ENCODE measurements around the gene WFDC10A.
"Not testable (repeated sequence)": the region's sequence is repeated elsewhere in the genome, so short reads cannot be mapped to it uniquely, and the experiment has no call there.

WFDC10A gene

DNA sequence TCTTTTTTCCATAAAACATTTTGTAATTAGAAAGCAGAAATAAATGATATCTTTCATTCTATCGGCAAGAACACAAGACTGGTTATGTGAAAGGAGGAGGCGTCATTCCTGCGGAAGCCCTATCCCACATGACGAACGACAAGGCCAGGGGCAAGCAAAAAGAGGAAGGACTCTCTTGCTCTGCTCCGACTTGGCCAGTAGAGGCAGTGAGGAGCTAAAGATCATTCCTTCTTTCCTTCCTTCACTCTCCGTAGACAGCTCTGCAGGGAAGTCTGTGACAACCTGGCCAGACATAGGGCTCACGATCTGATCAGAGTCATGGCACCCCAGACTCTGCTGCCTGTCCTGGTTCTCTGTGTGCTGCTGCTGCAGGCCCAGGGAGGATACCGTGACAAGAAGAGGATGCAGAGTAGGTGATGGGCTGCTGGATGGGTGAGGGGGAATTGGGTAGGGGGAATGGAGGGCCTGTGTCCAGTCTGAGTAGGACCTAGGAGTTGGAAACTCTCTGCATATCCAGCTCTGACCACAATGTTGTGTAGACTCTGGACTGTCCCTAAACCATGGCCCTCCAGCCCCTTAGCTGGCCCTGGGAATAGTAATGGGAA is at the start of gene WFDC10A:
Gene WFDC10A, plus strand, starts transcription at position 244 of the 605 bp plus-strand sequence. Its CDS starts 75 bp downstream, at position 319.
- no peaks in the 10 kb centered on the region for H3K36me3 ChIP-seq (ENCODE audit: insufficient read depth, low read length)
- no peak within 1 kb of the TSS for H2AFZ ChIP-seq (ENCODE audit: low read depth, low read length)
- no peak within 1 kb of the TSS for H3K4me3 ChIP-seq (ENCODE audit: low read length)
- peaks cover 14% of the 10 kb centered on the region for H3K27me3 ChIP-seq (ENCODE audit: insufficient read depth, low read length)
- H3K4me1 ChIP-seq (ENCODE audit: insufficient read depth, low read length) = no peaks in the 10 kb centered on the region
- H3K9me3 ChIP-seq (ENCODE audit: low read length) = no peaks in the 10 kb centered on the region

- H3K36me3 ChIP-seq (ENCODE audit: insufficient read depth, low read length) = no peaks in the 10 kb centered on the region
- no peak overlapping the region for H2AFZ ChIP-seq (ENCODE audit: low read depth, low read length)
- no peaks in the 10 kb centered on the region for H3K27me3 ChIP-seq (ENCODE audit: insufficient read depth, low read length)
- H3K4me1 ChIP-seq (ENCODE audit: insufficient read depth, low read length) = peaks cover 23% of the 10 kb centered on the region
- H3K9me3 ChIP-seq (ENCODE audit: low read length) = no peaks in the 10 kb centered on the region
- H3K4me3 ChIP-seq (ENCODE audit: low read length) = no peak overlapping the region
Measured at GRCh38 chr20:45581702-45582101, 47.8 kb upstream of the WFDC10A start.

- Histone ChIP-seq H3K4me3 (ENCODE audit: low read length) (no peak overlapping the region), H3K36me3 (ENCODE audit: insufficient read depth, low read length) (no peaks in the 10 kb centered on the region), H3K27me3 (ENCODE audit: insufficient read depth, low read length) (no peaks in the 10 kb centered on the region), H3K9me3 (ENCODE audit: low read length) (no peaks in the 10 kb centered on the region), H2AFZ (ENCODE audit: low read depth, low read length) (no peak overlapping the region), H3K4me1 (ENCODE audit: insufficient read depth, low read length) (peaks cover 8% of the 10 kb centered on the region)
Measured at GRCh38 chr20:45583502-45583901, 46.0 kb upstream of the WFDC10A start.

DNA sequence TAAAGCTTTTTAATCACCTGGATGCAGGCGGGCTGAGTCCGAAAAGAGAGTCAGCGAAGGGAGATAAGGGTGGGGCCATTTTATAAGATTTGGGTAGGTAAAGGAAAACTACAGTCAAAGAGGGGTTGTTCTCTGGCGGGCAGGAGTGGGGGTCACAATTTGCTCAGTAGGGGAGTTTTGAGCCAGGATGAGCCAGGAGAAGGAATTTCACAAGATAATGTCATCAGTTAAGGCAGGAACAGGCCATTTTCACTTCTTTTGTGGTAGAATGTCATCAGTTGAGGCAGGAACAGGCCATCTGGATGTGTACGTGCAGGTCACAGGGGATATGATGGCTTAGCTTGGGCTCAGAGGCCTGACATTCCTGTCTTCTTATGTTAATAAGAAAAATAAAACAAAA is 45.2 kb upstream of the WFDC10A start:
- H3K4me1 ChIP-seq (ENCODE audit: insufficient read depth, low read length); H2AFZ ChIP-seq (ENCODE audit: low read depth, low read length); H3K4me3 ChIP-seq (ENCODE audit: low read length); H3K9me3 ChIP-seq (ENCODE audit: low read length); H3K36me3 ChIP-seq (ENCODE audit: insufficient read depth, low read length); H3K27me3 ChIP-seq (ENCODE audit: insufficient read depth, low read length): not testable (repeated sequence)

DNA sequence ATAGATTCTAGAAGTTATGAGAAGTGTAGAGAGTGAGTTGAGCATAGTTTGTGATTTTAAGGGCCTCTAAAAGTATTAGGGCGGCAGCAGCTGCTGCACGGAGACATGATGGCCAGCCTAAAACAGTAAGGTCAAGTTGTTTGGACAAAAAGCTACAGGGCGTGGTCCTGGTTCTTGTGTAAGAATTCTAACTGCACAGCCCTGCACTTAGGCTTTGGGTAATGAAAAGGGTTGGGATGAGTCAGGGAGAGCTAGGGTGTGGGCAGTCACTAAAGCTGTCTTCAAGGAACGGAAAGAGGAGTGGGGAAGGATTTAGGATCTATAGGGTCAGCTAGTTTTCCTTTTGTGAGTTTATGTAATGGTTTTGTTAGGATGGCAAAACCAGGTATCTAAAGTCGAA is 43.6 kb upstream of the WFDC10A start:
- H3K4me1 ChIP-seq (ENCODE audit: insufficient read depth, low read length); H3K27me3 ChIP-seq (ENCODE audit: insufficient read depth, low read length); H2AFZ ChIP-seq (ENCODE audit: low read depth, low read length); H3K9me3 ChIP-seq (ENCODE audit: low read length); H3K4me3 ChIP-seq (ENCODE audit: low read length); H3K36me3 ChIP-seq (ENCODE audit: insufficient read depth, low read length): not testable (repeated sequence)

DNA sequence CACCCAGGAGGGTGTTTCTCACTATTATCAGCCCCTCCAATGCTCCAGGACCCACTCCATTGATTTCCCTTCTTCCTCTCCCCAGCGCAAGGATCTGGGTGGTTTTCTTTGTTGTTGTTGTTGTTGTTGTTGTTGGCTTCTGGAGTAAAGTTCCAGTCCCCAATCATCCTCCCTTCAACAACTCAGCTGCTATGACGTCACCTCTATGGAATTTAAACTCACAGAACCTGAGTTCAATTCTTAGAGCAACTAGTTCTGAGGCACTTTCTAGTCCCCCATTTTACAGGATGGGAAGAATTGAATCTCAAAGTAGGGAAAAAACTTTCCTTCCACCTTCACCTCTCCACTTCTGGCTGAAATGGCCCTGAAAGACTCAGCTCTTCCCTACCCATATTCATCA is 40.7 kb upstream of the WFDC10A start:
- Histone ChIP-seq H3K36me3 (ENCODE audit: insufficient read depth, low read length) (no peaks in the 10 kb centered on the region), H3K4me1 (ENCODE audit: insufficient read depth, low read length) (no peaks in the 10 kb centered on the region), H2AFZ (ENCODE audit: low read depth, low read length) (no peak overlapping the region), H3K27me3 (ENCODE audit: insufficient read depth, low read length) (no peaks in the 10 kb centered on the region), H3K9me3 (ENCODE audit: low read length) (no peaks in the 10 kb centered on the region), H3K4me3 (ENCODE audit: low read length) (no peak overlapping the region)

DNA sequence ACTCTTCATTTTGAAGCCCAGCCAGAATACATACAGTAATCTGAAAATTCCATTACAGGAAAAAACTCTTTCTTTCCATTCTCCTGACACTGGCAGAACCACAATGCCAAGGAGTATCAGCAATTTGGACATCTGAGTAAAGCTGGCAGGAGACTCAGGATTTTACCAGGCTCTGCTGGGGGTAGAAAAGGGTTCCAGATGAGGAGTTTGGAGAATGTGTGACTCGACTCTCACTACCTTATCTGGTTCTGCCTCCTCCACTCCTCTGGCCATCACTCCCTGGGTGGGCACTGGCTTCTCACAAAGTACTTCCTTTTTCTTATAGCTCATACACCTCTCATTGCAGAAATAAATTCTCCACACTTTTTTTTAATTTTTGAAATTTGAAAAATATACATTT is 39.8 kb upstream of the WFDC10A start:
- no peaks in the 10 kb centered on the region for H3K27me3 ChIP-seq (ENCODE audit: insufficient read depth, low read length)
- H3K4me1 ChIP-seq (ENCODE audit: insufficient read depth, low read length) = no peaks in the 10 kb centered on the region
- H3K9me3 ChIP-seq (ENCODE audit: low read length) = no peaks in the 10 kb centered on the region
- H3K4me3 ChIP-seq (ENCODE audit: low read length) = no peak overlapping the region
- H2AFZ ChIP-seq (ENCODE audit: low read depth, low read length) = no peak overlapping the region
- no peaks in the 10 kb centered on the region for H3K36me3 ChIP-seq (ENCODE audit: insufficient read depth, low read length)

- no peak overlapping the region for H2AFZ ChIP-seq (ENCODE audit: low read depth, low read length)
- H3K36me3 ChIP-seq (ENCODE audit: insufficient read depth, low read length) = no peaks in the 10 kb centered on the region
Measured at GRCh38 chr20:45592574-45593189, 36.9 kb upstream of the WFDC10A start.

DNA sequence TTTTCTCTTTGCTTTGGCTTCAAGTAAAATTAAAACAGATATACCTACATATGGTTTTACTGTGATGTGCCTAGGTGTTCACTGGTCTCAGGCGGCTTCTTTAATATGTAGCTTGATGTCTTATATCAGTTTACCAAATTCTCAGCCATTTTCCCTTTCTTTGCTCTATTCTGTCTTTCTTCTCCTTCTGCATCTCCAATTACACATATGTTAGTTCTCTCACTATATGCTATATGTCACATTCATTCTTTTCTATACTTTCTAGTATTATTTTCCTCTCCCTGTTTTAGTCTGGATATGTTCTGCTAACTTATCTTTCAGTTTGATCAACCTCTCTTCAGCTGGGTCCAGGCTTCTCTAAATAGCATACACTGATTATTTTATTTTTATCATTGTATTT is 36.0 kb upstream of the WFDC10A start:
- H3K36me3 ChIP-seq (ENCODE audit: insufficient read depth, low read length) = no peaks in the 10 kb centered on the region
- H3K9me3 ChIP-seq (ENCODE audit: low read length) = no peaks in the 10 kb centered on the region
- no peak overlapping the region for H2AFZ ChIP-seq (ENCODE audit: low read depth, low read length)
- peaks cover 5% of the 10 kb centered on the region for H3K27me3 ChIP-seq (ENCODE audit: insufficient read depth, low read length)
- no peaks in the 10 kb centered on the region for H3K4me1 ChIP-seq (ENCODE audit: insufficient read depth, low read length)
- no peak overlapping the region for H3K4me3 ChIP-seq (ENCODE audit: low read length)

More at GRCh38 chr20:45592574-45593189, 36.9 kb upstream of the WFDC10A start:
- Histone ChIP-seq H3K4me3 (ENCODE audit: low read length) (no peak overlapping the region), H3K27me3 (ENCODE audit: insufficient read depth, low read length) (no peaks in the 10 kb centered on the region), H3K9me3 (ENCODE audit: low read length) (no peaks in the 10 kb centered on the region), H3K4me1 (ENCODE audit: insufficient read depth, low read length) (no peaks in the 10 kb centered on the region)

- no peaks in the 10 kb centered on the region for H3K36me3 ChIP-seq (ENCODE audit: insufficient read depth, low read length)
- no peaks in the 10 kb centered on the region for H3K9me3 ChIP-seq (ENCODE audit: low read length)
- H3K4me1 ChIP-seq (ENCODE audit: insufficient read depth, low read length) = no peaks in the 10 kb centered on the region
- no peak overlapping the region for H3K4me3 ChIP-seq (ENCODE audit: low read length)
- no peak overlapping the region for H2AFZ ChIP-seq (ENCODE audit: low read depth, low read length)
- H3K27me3 ChIP-seq (ENCODE audit: insufficient read depth, low read length) = peaks cover 5% of the 10 kb centered on the region
Measured at GRCh38 chr20:45595235-45595634, 34.3 kb upstream of the WFDC10A start.

DNA sequence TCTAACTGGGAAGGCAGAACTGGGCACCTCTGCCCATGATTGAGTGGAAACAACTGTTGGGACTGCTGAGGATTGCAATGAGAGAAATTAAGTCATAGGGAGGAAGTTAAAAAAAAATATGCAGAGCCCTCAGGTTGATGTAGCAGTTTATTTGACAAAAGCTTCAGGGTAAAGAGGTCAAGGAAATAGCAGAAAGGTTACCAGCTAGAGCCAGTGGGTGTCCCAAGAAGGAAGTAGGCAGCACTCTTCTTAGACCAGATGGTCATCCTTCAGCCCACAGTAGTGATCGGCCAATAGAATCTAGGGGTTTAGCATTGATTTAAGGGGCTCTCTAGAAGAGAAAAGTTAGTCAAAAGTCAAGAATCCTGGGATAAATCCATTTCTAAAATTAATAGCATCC is 21.7 kb upstream of the WFDC10A start:
- Histone ChIP-seq H3K4me3 (ENCODE audit: low read length) (no peak overlapping the region), H3K36me3 (ENCODE audit: insufficient read depth, low read length) (no peaks in the 10 kb centered on the region), H2AFZ (ENCODE audit: low read depth, low read length) (no peak overlapping the region), H3K4me1 (ENCODE audit: insufficient read depth, low read length) (no peaks in the 10 kb centered on the region), H3K9me3 (ENCODE audit: low read length) (no peaks in the 10 kb centered on the region), H3K27me3 (ENCODE audit: insufficient read depth, low read length) (no peaks in the 10 kb centered on the region)

DNA sequence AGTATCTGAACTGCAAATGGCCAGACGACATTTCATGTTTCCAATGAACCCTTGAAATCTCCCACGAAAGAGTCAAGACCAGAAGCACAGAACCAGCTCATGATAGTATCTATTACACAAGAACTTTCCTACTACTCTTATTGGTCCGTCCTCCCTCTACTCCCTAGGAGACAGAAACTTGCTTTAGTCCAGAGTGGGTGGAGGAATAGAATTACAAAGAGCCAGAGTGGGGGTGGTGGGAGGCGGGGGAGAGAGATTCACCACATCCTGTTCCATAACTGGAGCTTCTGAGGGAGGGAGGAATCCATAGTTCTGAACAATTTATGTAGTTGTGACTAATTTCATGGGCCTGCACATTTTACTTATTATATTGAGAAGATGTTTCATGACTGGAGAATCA is 18.5 kb upstream of the WFDC10A start:
- Histone ChIP-seq H2AFZ (ENCODE audit: low read depth, low read length) (no peak overlapping the region), H3K4me1 (ENCODE audit: insufficient read depth, low read length) (no peaks in the 10 kb centered on the region), H3K36me3 (ENCODE audit: insufficient read depth, low read length) (no peaks in the 10 kb centered on the region), H3K27me3 (ENCODE audit: insufficient read depth, low read length) (no peaks in the 10 kb centered on the region), H3K4me3 (ENCODE audit: low read length) (no peak overlapping the region), H3K9me3 (ENCODE audit: low read length) (no peaks in the 10 kb centered on the region)

DNA sequence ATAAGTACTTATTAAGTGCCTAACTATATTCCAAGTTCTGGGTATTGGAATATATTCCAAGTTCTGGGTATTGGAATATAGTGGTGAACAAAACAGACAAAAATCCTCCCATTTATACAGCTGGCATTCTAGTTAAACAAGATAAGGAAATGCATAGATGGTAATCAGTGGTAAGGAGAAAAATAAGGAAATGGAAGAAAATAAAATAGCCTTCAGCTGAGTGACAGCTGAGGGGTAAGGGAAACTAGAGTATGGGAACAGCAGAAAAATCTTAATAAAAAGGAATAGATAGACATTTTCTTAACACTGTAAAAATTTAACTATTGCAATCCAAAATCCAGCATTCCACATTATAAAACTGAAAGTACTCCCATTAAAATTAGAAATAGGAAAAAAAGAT is 17.2 kb upstream of the WFDC10A start:
- Histone ChIP-seq H3K36me3 (ENCODE audit: insufficient read depth, low read length) (no peaks in the 10 kb centered on the region), H3K27me3 (ENCODE audit: insufficient read depth, low read length) (no peaks in the 10 kb centered on the region), H3K4me1 (ENCODE audit: insufficient read depth, low read length) (no peaks in the 10 kb centered on the region), H2AFZ (ENCODE audit: low read depth, low read length) (no peak overlapping the region), H3K4me3 (ENCODE audit: low read length) (no peak overlapping the region), H3K9me3 (ENCODE audit: low read length) (no peaks in the 10 kb centered on the region)

DNA sequence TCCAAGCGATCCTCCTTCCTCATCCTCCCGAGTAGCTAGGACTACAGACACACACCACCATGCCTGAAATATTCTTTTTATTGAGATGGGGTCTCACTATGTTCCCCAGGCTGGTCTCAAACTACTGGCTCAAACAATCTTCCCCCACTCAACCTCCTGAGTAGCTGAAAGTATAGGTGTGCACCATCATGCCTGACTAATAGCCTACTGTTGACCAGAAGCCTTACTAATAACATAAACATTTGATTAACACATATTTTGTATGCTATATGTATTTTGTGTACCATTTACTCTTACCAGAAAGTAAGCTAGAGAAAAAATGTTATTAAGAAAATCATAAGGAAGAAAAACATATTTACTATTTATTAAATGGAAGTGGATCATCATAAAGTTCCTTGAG is 11.9 kb upstream of the WFDC10A start:
- Histone ChIP-seq H3K4me1 (ENCODE audit: insufficient read depth, low read length) (no peaks in the 10 kb centered on the region), H3K4me3 (ENCODE audit: low read length) (no peak overlapping the region), H2AFZ (ENCODE audit: low read depth, low read length) (no peak overlapping the region), H3K36me3 (ENCODE audit: insufficient read depth, low read length) (no peaks in the 10 kb centered on the region), H3K9me3 (ENCODE audit: low read length) (no peaks in the 10 kb centered on the region), H3K27me3 (ENCODE audit: insufficient read depth, low read length) (no peaks in the 10 kb centered on the region)
